ENCODE results near the gene XG.
A peak's percentile ranks its signal among the peaks of the same experiment; 100 is the strongest.
"Not testable (repeated sequence)": the region's sequence is repeated elsewhere in the genome, so short reads cannot be mapped to it uniquely, and the experiment has no call there.

The XG gene

DNA sequence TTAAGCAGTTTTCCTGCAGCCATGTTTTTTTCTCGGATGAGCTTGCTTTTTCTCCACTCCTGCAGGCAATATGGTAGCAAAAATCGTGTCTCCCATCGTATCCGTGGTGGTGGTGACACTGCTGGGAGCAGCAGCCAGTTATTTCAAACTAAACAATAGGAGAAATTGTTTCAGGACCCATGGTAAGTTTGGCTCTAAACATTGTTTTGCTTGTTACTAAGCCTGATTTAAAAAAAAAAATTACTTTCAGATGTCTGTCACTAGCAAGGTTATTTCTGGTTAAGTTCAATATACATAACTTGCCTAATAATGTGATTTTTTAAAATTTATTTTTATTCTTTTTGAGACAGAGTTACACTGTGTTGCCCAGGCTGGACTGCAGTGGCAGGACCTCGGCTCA is 59.4 kb downstream of the XG start:
- TF ChIP-seq POLR2AphosphoS5 (IDR thresholded peaks at IDR 0.05; ENCODE audit: low read depth, low read length) (no peak), TAF1 (IDR thresholded peaks at IDR 0.05; ENCODE audit: borderline replicate concordance, low read depth, low read length) (no peak), POLR2A (IDR thresholded peaks at IDR 0.05; ENCODE audit: low read depth, low read length) (no peak)
- DNase-seq (ENCODE audit: insufficient read length), result no peak
- FAIRE-seq, result no peak

DNA sequence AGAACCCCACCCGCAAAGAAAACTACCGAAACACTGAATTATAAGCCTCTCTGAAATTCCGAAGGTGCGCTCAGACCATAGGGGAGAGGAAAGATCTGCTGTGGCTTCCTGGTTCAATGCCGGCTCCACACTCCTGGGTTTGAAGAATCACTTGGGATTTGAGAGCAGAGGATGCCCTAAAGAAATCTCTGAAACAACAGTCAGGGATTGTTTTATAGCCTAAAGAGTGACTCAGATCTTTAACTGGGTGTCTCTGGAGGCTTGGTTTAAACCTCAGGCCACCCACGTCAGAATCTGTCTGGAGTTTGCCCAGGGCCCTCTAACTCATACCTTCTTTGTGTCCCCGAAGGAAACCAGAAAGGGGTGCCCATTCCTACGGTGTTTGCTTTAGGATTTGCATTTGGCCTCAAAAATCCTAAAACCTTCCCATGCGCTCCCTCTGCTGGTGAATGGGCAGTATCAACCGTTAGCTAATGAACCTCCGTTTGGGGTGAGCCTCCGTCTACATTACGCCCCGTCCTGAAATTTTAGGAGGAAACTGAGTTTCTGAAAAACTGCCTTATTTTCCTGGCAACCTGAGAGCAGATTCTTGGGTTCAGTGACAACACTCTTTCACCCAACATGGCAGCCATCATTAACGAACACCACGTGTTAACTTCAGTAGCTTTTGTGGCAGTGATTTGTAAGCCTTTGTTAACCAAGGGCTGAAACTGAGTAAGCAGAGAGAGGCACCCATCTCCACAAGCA is 60.5 kb downstream of the XG start:
- FAIRE-seq, result peak; percentile 98

DNA sequence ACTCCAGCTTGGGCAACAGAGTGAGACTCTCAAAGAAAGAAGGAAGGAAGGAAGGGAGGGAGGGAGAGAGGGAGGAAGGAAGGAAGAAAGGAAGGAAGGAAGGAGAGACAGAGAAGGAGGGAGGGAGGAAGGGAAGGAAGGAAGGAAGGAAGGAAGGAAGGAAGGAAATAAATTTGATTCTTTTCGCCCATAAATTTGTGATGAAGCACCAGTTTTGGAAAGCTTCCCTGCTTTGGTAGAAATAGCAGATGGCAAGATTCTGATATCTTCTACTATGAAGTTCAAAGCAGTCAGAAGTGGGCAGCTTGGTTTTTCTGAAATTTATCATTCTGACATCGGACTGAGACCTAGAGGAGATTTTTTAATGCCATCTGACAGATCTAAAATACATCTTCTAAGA is 65.2 kb downstream of the XG start:
- TF ChIP-seq POLR2AphosphoS5 (IDR thresholded peaks at IDR 0.05; ENCODE audit: low read depth, low read length) (no peak), POLR2A (IDR thresholded peaks at IDR 0.05; ENCODE audit: low read depth, low read length) (no peak), TAF1 (IDR thresholded peaks at IDR 0.05; ENCODE audit: borderline replicate concordance, low read depth, low read length) (no peak)
- DNase-seq (ENCODE audit: insufficient read length) (no peak), FAIRE-seq (no peak)

More for the DNA sequence above, 60.5 kb downstream of the XG start:
- not testable (repeated sequence) for DNase-seq (ENCODE audit: insufficient read length)

DNA sequence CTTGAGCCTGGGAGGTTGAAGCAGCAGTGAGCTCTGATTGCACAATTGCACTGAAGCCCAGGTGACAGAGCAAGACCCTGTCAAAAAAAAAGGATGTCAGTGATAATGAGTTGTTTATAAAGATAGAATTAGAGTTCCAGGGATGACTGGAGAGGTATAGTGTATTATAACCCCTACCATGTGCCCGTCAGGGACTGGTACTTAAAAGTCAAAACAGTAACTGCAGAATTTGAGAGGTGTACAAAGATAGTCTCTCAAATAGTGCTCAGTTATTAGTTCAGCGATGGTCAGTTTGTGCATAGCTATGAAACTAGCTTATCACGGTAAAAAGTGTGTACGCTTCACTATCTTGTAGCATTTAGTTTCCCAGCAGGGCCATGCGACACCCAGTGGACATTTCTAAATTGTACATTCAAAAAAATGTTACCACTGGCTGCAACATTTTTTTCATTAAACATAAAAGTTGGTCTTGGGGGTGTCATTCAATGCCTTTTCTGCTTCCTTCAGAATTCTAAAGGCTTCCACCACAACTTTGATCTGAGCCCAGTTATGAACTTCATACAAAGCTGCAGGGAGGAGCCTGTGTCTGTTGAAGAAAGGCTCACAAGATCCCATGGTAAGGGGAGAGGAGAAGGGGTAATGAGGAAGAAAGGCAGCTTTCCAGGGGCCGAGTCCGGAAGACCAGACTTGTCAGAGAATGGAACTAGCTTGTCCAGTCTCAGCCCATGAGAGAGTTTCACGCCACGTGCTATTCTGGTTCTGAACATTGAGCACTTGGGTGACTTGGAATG is 67.7 kb downstream of the XG start:
- DNase-seq (ENCODE audit: insufficient read length) (no peak), FAIRE-seq (peak; percentile 82)
- TF ChIP-seq TAF1 (IDR thresholded peaks at IDR 0.05; ENCODE audit: borderline replicate concordance, low read depth, low read length) (no peak), POLR2AphosphoS5 (IDR thresholded peaks at IDR 0.05; ENCODE audit: low read depth, low read length) (no peak), POLR2A (IDR thresholded peaks at IDR 0.05; ENCODE audit: low read depth, low read length) (no peak)

DNA sequence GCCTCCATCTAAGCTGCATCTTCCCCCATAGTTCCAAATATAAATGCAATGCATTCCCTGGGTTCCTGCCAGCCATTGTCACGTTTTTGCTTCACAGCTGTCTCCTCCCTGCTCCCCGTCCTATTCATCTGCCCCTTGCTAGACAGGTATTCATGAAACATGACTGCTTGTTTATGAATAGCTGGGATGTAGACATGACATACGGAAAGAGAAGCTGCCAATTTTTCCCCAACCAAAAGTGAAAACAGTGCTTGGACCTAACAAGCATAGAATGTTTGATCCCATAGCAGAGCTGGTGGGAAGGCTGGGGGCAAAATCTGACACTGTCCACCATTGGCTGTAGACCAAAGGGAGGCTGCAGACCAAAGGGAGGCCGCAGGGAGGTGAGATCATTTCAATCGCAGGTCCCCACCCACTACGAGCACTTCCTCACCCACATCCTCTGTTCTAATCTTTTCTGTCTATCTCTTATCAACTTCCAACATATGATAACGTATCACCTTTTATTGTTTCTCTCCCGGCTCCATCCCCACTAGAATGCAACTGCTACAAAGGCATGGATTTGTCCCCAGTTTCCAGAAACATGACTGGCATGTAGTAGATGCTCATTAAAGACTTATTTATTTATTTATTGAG is 68.4 kb downstream of the XG start:
- TF ChIP-seq POLR2A (IDR thresholded peaks at IDR 0.05; ENCODE audit: low read depth, low read length), result no peak
- FAIRE-seq (no peak), DNase-seq (ENCODE audit: insufficient read length) (no peak)

DNA sequence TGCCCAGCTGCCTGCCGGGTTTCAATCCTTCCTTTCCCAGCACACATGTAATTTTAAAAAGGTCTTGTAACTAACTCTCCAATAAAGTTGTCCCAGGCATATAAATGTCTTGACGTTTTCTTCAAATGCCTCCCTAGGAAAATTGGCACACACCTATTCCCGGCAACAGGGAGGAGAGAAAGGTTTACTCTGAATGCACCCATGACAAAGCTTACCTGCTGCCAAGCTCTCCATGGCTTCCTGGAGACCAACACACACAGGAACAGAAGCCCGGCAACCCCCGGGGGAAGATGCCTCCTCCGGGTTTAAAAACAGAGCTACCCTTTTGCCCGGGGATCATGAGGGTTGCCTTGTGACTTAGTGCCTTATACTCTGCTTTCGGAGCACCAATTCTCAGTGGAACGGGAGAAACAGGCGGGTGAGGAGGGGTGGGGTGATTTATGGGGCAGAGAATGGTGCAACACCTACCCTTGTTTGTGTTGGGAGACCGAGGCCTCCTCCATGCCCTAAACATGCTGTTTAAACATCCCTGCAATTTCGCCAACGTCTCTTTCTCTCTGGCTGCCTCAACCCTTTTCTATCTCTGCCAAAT is 72.1 kb downstream of the XG start:
- TF ChIP-seq POLR2A (IDR thresholded peaks at IDR 0.05; ENCODE audit: low read depth, low read length), result no peak
- TF ChIP-seq TAF1 (IDR thresholded peaks at IDR 0.05; ENCODE audit: borderline replicate concordance, low read depth, low read length), result no peak
- no peak for TF ChIP-seq POLR2AphosphoS5 (IDR thresholded peaks at IDR 0.05; ENCODE audit: low read depth, low read length)
- FAIRE-seq (no peak), DNase-seq (ENCODE audit: insufficient read length) (no peak)

DNA sequence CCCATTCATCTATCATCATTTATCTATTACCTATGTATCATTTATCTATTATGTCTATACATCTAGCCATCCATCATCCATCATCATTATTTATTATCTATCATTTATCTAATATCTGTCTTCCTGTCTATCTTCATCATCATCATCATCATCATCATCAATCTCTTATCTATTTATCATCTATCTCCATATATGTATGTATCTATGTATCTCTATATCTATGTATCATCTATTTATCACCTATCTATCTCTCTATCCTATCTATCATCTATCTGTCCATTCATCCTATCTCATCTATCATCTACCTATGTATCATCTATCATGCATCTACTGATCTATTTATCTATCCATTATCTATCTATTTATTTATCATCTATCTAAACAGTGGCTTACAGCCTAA is 73.0 kb downstream of the XG start:
- no peak for DNase-seq (ENCODE audit: insufficient read length)
- no peak for TF ChIP-seq TAF1 (IDR thresholded peaks at IDR 0.05; ENCODE audit: borderline replicate concordance, low read depth, low read length)
- TF ChIP-seq POLR2A (IDR thresholded peaks at IDR 0.05; ENCODE audit: low read depth, low read length), result no peak
- no peak for TF ChIP-seq POLR2AphosphoS5 (IDR thresholded peaks at IDR 0.05; ENCODE audit: low read depth, low read length)
- FAIRE-seq, result no peak

DNA sequence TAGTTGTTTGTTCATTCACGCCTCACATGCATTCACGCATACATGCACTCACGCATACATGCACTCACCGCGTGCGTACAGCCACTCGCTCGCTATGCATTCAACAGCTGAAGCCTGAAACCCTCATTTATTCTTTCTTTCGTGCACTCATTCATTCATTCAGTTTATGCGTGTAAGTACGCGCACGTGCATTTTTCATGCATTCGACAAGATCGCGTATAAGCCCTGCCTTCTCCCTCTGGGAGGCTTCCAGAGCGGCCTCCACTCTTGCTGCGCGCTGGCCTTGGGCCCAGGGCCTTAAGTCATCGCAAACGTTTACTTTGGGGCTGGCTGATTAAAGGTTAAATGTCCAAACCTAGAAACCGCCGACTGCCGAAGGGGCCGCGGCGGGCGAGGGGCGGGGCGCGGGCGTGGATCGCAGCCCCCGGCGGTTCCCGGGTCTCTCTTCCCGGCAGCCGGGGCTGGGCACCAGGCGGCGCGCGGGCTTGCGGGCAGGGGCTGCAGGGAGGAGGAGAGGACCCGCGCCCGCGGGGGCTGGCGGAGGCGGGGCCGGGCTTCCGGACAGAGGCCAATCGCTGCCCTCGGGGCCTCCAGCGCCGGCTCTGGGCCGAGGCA is 76.6 kb downstream of the XG start, which contains the start of gene GYG2:
TSS of gene GYG2 (plus strand) at position 587 of the 615 bp plus-strand sequence. CDS start 1,259 bp downstream, outside the sequence.
- DNase-seq (ENCODE audit: insufficient read length), result no peak
- no peak for TF ChIP-seq POLR2A (IDR thresholded peaks at IDR 0.05; ENCODE audit: low read depth, low read length)
- TF ChIP-seq POLR2AphosphoS5 (IDR thresholded peaks at IDR 0.05; ENCODE audit: low read depth, low read length), result no peak
- TF ChIP-seq TAF1 (IDR thresholded peaks at IDR 0.05; ENCODE audit: borderline replicate concordance, low read depth, low read length), result no peak
- FAIRE-seq, result no peak

DNA sequence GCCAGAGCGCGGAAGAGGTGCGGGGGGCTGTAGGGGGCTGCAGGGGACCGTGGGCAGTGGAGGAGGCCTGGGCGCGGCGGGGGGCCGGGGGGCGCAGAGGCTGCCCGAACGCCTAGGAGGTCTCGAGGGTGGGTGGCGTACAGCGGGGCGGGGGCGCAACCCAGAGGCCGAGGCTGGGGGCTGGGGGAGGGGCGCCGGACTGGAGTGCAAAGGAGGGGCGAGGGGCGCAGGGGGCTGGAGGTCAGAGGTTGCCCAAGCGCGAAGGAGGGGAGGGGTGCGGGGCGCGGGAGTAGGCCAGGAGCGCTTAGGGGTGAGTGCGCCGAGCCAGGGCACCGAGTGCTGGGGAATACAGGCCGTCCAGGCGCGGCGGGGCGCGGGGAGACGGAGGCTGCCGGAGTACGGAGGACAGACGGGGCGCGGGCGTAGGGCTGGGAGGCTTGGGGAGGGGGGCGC is 77.1 kb downstream of the XG start:
- no peak for TF ChIP-seq TAF1 (IDR thresholded peaks at IDR 0.05; ENCODE audit: borderline replicate concordance, low read depth, low read length)
- no peak for TF ChIP-seq POLR2A (IDR thresholded peaks at IDR 0.05; ENCODE audit: low read depth, low read length)
- no peak for TF ChIP-seq POLR2AphosphoS5 (IDR thresholded peaks at IDR 0.05; ENCODE audit: low read depth, low read length)
- FAIRE-seq (no peak), DNase-seq (ENCODE audit: insufficient read length) (no peak)

DNA sequence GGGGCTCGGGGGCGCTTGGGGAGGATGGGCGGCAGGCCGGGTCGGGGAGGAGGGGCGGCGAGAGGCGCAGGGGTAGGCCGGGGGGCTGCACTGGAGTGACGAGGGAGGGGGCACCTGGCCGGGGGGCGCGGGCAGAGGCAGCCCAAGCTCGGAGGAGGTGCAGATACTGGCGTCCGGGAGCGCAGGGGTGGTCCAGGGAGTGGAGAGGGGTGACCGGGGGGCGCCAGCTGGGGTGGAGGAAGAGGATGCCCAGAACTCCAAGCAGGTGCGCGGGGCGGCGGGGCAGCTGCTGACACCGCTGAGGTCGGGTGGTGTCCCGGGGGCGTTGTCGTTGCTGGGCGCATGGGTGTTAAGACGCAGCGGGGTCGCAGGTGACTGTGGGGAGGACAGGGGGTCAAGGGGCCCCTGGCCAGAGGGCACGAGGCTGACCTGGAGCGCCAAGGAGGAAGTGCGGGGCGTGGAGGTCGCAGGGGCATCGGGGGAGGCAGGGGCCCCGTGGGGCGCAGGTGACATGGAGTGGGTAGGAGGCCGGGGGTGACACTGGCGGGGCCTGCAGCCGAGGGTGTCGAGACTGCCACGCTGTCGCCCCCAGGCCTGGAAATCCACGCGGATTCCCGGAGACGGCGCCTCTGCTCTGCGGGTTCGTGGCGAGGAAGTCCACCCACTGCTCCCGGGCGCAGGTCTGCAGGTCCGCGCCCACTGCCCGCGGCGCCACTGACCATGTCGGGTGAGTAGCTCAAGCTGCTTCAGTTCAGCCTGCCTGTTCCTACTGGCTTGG is 77.8 kb downstream of the XG start:
- no peak for DNase-seq (ENCODE audit: insufficient read length)
- TF ChIP-seq TAF1 (IDR thresholded peaks at IDR 0.05; ENCODE audit: borderline replicate concordance, low read depth, low read length) (no peak), POLR2AphosphoS5 (IDR thresholded peaks at IDR 0.05; ENCODE audit: low read depth, low read length) (no peak), POLR2A (IDR thresholded peaks at IDR 0.05; ENCODE audit: low read depth, low read length) (no peak)
- no peak for FAIRE-seq
